Endothelial cell of umbilical vein (primary cell): ENCODE measurements around the gene PPP2R3B. TPM values are rescaled to one million over a fixed set of nuclear protein-coding genes. Genes with fewer than 3 reads are reported as not detected.

Experiments
- BruUV-seq: library from RNA; stranded (reverse); fragments of 400-500 nt; replicated peaks from 2 replicates; lab custom pipeline; 2021; lab: Mats Ljungman, UMichigan
- CTCF ChIA-PET: fragments of 300-600, 350-600 bp; sonication (Branson Sonifier 250); formaldehyde crosslinking; loops from one replicate; lab custom pipeline; 2021; ENCODE audit warnings: antibody characterized with exemption, inconsistent platforms; lab: Charles Lee
- POLR2A ChIA-PET: fragments of 300-600, 350-600 bp; sonication (Branson Sonifier 250); formaldehyde crosslinking; loops from one replicate; lab custom pipeline; 2021; ENCODE audit warnings: antibody characterized with exemption, inconsistent platforms; lab: Charles Lee
- DNase-seq: peaks from one replicate; pipeline ENCODE4 v3.0.0-alpha.2; 2011; ENCODE audit warnings: low read depth, low spot score
- FAIRE-seq: peaks from 2 replicates; lab custom pipeline; 2011; peaks lifted over from hg19 to GRCh38; lab: Jason Lieb, UNC
- H2AFZ ChIP-seq: 2 replicates; pipeline ENCODE4 v1.6.0; 2012; ENCODE audit warnings: low read depth, low read length, control low read depth, inconsistent platforms
- H3K27ac ChIP-seq: 2 replicates; pipeline ENCODE4 v1.5.1; 2011; ENCODE audit warnings: low read depth, mild to moderate bottlenecking, control low read depth, low read length, moderate library complexity; ENCODE audit not compliant: insufficient read depth
- H3K27me3 ChIP-seq, 2 experiments: 2 replicates each; pipeline versions ENCODE4 v1.6.0 to v1.6.1; 2011; ENCODE audit warnings: low read length in 2 of 2, mixed read lengths in 1 of 2; ENCODE audit not compliant: control insufficient read depth in 2 of 2, insufficient read depth in 2 of 2
- H3K36me3 ChIP-seq, 2 experiments: 2 replicates in 1 of 2; 3 replicates in 1 of 2; pipeline ENCODE4 v1.5.1; 2011; ENCODE audit warnings: low read length in 2 of 2, mild to moderate bottlenecking in 1 of 2, moderate library complexity in 1 of 2; ENCODE audit not compliant: control insufficient read depth in 2 of 2, insufficient read depth in 2 of 2; ENCODE audit errors: extremely low read depth in 1 of 2
- H3K4me1 ChIP-seq: 3 replicates; pipeline ENCODE4 v1.5.1; 2011; ENCODE audit warnings: mild to moderate bottlenecking, low read length; ENCODE audit not compliant: control insufficient read depth, insufficient read depth; ENCODE audit errors: extremely low read depth
- H3K4me2 ChIP-seq: 2 replicates; pipeline ENCODE4 v1.6.1; 2011; ENCODE audit warnings: low read length, control low read depth, mixed read lengths; ENCODE audit not compliant: insufficient read depth
- H3K4me3 ChIP-seq, 3 experiments: fragments of 200-600 bp in 1 of 3; sonication (generic), shearing (Covaris generic) in 1 of 3; replicated peaks in 1 of 3; 2 replicates each; pipeline ENCODE4 v1.5.1; 2011 to 2016; ENCODE audit warnings: control low read depth in 3 of 3, low read length in 3 of 3, mild to moderate bottlenecking in 2 of 3, inconsistent platforms in 1 of 3, low read depth in 1 of 3, moderate library complexity in 1 of 3; ENCODE audit not compliant: insufficient read depth in 1 of 3
- H3K79me2 ChIP-seq: 2 replicates; pipeline ENCODE4 v1.6.0; 2012; ENCODE audit warnings: low read length, inconsistent platforms; ENCODE audit not compliant: control insufficient read depth, insufficient read depth
- H3K9ac ChIP-seq: replicated peaks from 2 replicates; pipeline ENCODE3; 2011; ENCODE audit warnings: low read length, control low read depth; ENCODE audit not compliant: insufficient read depth; ENCODE audit errors: extremely low read depth
- H3K9me1 ChIP-seq: replicated peaks from 3 replicates; pipeline ENCODE4 v1.6.0; 2011; ENCODE audit warnings: mild to moderate bottlenecking, low read length; ENCODE audit not compliant: control insufficient read depth, insufficient read depth; ENCODE audit errors: extremely low read depth
- H3K9me3 ChIP-seq: replicated peaks from 2 replicates; pipeline ENCODE4 v1.5.1; 2012; ENCODE audit warnings: low read length, inconsistent platforms; ENCODE audit not compliant: control insufficient read depth, insufficient read depth
- H4K20me1 ChIP-seq: replicated peaks from 2 replicates; pipeline ENCODE3; 2011; ENCODE audit warnings: mild to moderate bottlenecking, low read length; ENCODE audit not compliant: control insufficient read depth, insufficient read depth; ENCODE audit errors: extremely low read depth
- CTCF ChIP-seq, 2 donors: IDR thresholded peaks; 1 replicate in 1 of 2; 2 replicates in 1 of 2; pipeline ENCODE4 v1.5.1; 2011; ENCODE audit warnings: low read length in 2 of 2, mild to moderate bottlenecking in 2 of 2, moderate library complexity in 2 of 2, control low read depth in 1 of 2, inconsistent platforms in 1 of 2, low read depth in 1 of 2; ENCODE audit not compliant: insufficient read depth in 1 of 2; ENCODE audit errors: extremely low read depth in 1 of 2
- EZH2 ChIP-seq: IDR thresholded peaks from 2 replicates; pipeline ENCODE4 v1.6.1; 2012; ENCODE audit warnings: borderline replicate concordance, low read depth, mild to moderate bottlenecking, moderate library complexity, low read length, inconsistent platforms; ENCODE audit not compliant: severe bottlenecking
- FOS ChIP-seq: IDR thresholded peaks from 2 replicates; pipeline ENCODE4 v1.6.1; 2011; ENCODE audit warnings: mild to moderate bottlenecking, low read length, moderate library complexity, borderline replicate concordance; ENCODE audit not compliant: insufficient read depth
- GATA2 ChIP-seq: IDR thresholded peaks from 2 replicates; pipeline ENCODE4 v1.7.0; 2011; ENCODE audit warnings: low read depth, mild to moderate bottlenecking, moderate library complexity, mixed read lengths, low read length; ENCODE audit not compliant: insufficient read length, insufficient read depth
- JUN ChIP-seq: IDR thresholded peaks from 2 replicates; pipeline ENCODE4 v1.6.1; 2011; ENCODE audit warnings: borderline replicate concordance, low read depth; ENCODE audit not compliant: insufficient read length, insufficient read depth
- MAX ChIP-seq: IDR thresholded peaks from 2 replicates; pipeline ENCODE4 v1.6.1; 2011; ENCODE audit not compliant: insufficient read depth, insufficient read length
- MYC ChIP-seq: IDR thresholded peaks from one replicate; pipeline ENCODE4 v1.6.1; 2011; ENCODE audit warnings: mild to moderate bottlenecking, low read depth, low read length
- POLR2A ChIP-seq: IDR thresholded peaks from 2 replicates; pipeline ENCODE4 v1.6.1; 2012; ENCODE audit warnings: low read depth, mild to moderate bottlenecking, control low read depth, low read length
- POLR2AphosphoS5 ChIP-seq: IDR thresholded peaks from 2 replicates; pipeline ENCODE4 v1.6.1; 2012; ENCODE audit warnings: low read depth, mild to moderate bottlenecking, control low read depth, low read length, moderate library complexity; ENCODE audit not compliant: insufficient read depth
- dilution Hi-C: fragments of 300-500 bp; cut with MboI; formaldehyde crosslinking; loops from one replicate; pipeline ENCODE4 v1.15.0; 2019; ENCODE audit warnings: low sequenced_read_pairs; ENCODE audit not compliant: extremely low pct_ligation_motif_present
- intact Hi-C: fragments of 100-400 bp; cut with micrococcal nuclease; formaldehyde crosslinking; loops from one replicate; pipeline ENCODE4 v1.10.0; 2022
- polyA plus RNA-seq, 4 experiments: library from polyadenylated mRNA; depleted of rRNA in 3 of 4; stranded (reverse) in 3 of 4; unstranded in 1 of 4; fragments of >200 nt; gene quantifications; 2 replicates each; pipeline versions ENCODE4 v1.2.1 to v1.2.3, GENCODE V29; 2011 to 2012; ENCODE audit warnings: missing spikeins in 1 of 4
- total RNA-seq: library from RNA; stranded (reverse); gene quantifications from 2 replicates; pipeline ENCODE4 v1.2.3, GENCODE V29; 2021

Gene PPP2R3B
- total and polyA plus RNA-seq, 2 donors (not counting 3 experiments of a cell fraction or from before 2014, with no cell fraction given), result 19.1 to 33.6 TPM

DNA sequence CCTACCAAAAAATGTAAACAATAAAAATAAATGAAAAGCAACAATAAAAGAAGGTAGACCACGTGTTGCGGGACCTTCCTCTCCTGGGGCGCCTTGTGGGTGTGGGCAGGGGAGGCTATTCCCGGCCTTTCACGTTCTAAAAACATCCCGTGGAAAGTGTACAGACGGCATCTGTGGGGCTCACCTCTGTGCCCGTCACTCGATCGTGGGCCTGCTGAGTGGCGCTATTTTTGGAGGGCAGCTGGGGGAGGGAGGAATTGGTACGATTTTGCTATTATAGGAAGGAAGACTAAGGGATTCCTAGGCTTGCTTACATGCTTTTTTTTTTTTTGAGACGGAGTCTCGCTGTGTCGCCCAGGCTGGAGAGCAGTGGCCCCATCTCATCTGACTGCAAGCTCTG, 13.6 kb upstream of the PPP2R3B start:
- Histone ChIP-seq H4K20me1 (no peaks in the 10 kb centered on the region), H3K27me3 (no peaks in the 10 kb centered on the region), H3K79me2 (no peaks in the 10 kb centered on the region), H3K4me2 (no peak overlapping the region), H3K9ac (no peak overlapping the region), H3K9me1 (no peaks in the 10 kb centered on the region), H3K36me3 (no peaks in the 10 kb centered on the region), H3K4me1 (no peaks in the 10 kb centered on the region), H3K4me3 (no peak overlapping the region), H2AFZ (no peak overlapping the region), H3K27ac (no peak overlapping the region), H3K9me3 (no peaks in the 10 kb centered on the region)
- dilution Hi-C loops, result no loop called here
- FAIRE-seq (no peak), DNase-seq (no peak)
- TF ChIP-seq POLR2AphosphoS5 (no peak), JUN (no peak), FOS (no peak), GATA2 (no peak), MYC (no peak), EZH2 (no peak), CTCF (IDR thresholded peaks at IDR 0.05; ENCODE audit: extremely low read depth in 1 of 2, insufficient read depth in 1 of 2, low read depth in 1 of 2, low read length in 2 of 2) (no peak), MAX (no peak), POLR2A (no peak)
- POLR2A ChIA-PET, result no interaction called here
- intact Hi-C loops, result no loop called here
- BruUV-seq, result no TSS peak
- CTCF ChIA-PET, result no interaction called here
